ENCODE data around the gene XRCC1. TPM values are rescaled to one million over a fixed set of nuclear protein-coding genes. Genes with fewer than 3 reads are reported as not detected.

XRCC1 gene
- total RNA-seq, 3 donors from 2014 or later (not counting 1 experiment from before 2014, with no cell fraction given): 33.2 to 43.9 (median 40.7) TPM

DNA sequence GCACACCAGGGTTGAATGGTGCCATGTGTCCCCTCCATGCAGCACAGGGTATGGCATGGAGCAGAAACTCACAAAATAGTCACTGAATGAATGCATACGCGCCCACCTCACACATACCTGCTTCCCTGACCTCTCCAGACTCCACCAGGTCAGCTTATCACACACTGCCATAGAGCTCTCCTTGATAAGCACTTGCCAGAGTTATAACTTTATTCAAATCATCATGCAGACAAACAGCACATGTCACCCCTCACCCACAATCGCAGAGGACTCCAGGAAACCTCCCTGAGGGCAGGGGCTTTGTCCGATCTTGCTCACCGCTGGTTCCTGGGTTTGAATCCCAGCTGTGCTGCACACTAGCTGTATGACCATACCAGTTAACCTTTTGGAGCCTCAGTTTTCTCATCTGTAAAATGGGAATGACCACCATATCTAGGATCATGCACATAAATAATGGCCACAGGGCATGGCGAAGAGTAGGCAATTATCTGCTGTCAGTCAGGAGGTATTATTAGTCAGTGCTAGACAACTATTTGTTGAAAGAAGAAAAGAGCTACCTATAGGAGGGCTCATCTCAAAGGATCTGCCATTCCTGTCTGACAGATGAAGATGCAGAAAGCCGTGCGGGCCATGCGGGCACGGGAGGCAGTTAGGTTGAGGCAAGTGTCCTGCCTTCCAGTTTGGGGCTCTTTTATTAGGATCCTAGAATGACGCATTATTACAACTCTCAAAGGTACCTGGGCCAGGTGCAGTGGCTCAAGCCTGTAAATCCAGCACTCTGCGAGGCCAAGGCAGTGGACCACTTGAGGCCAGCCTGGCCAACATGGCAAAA is 14.0 kb downstream of the XRCC1 start:
- ATAC-seq (no peak), DNase-seq (no peak)
- Histone ChIP-seq H3K27ac (ENCODE audit: low read length) (peak overlapping the region; percentile 96), H3K9me3 (ENCODE audit: control insufficient read depth, insufficient read depth, low read length) (no peaks in the 10 kb centered on the region), H3K27me3 (ENCODE audit: control insufficient read depth, insufficient read depth, low read length) (no peaks in the 10 kb centered on the region), H3K36me3 (ENCODE audit: control insufficient read depth, insufficient read depth, low read length) (peaks cover 6% of the 10 kb centered on the region), H3K4me1 (ENCODE audit: control insufficient read depth, insufficient read depth, low read length) (peaks cover 44% of the 10 kb centered on the region), H3K4me3 (ENCODE audit: low read length) (no peak overlapping the region)
- 97% methylated on average over 12 of the region's 12 CpGs for WGBS (ENCODE audit: insufficient coverage)
- no peak overlapping the region for H3K4me3 Mint-ChIP-seq
- H3K36me3 Mint-ChIP-seq: no peaks in the 10 kb centered on the region
- H3K27me3 Mint-ChIP-seq (ENCODE audit: low read depth in 2 of 2): no peaks in the 10 kb centered on the region
- intact Hi-C loops (cut with micrococcal nuclease): no loop called here
- no peaks in the 10 kb centered on the region for H3K9me3 Mint-ChIP-seq
- no peak for TF ChIP-seq CTCF (IDR thresholded peaks at IDR 0.05)
- peaks cover 49 to 50% of the 10 kb centered on the region in 2 donors for H3K4me1 Mint-ChIP-seq
- H3K27ac Mint-ChIP-seq: peak overlapping the region; percentile 89 to 96

- intact Hi-C loops (cut with micrococcal nuclease): no loop called here
- H3K9me3 Mint-ChIP-seq: no peaks in the 10 kb centered on the region
- H3K27me3 Mint-ChIP-seq (ENCODE audit: low read depth in 2 of 2): no peaks in the 10 kb centered on the region
- DNase-seq (peak in 1 of 2 donors; percentile 30), ATAC-seq (no peak)
- no peak overlapping the region for H3K4me3 Mint-ChIP-seq
- H3K4me3 ChIP-seq (ENCODE audit: low read length): no peak overlapping the region
- peaks cover 50% of the 10 kb centered on the region in 2 donors for H3K4me1 Mint-ChIP-seq
- H3K36me3 Mint-ChIP-seq: no peaks in the 10 kb centered on the region
- H3K9me3 ChIP-seq (ENCODE audit: control insufficient read depth, insufficient read depth, low read length): no peaks in the 10 kb centered on the region
- H3K4me1 ChIP-seq (ENCODE audit: control insufficient read depth, insufficient read depth, low read length): peaks cover 44% of the 10 kb centered on the region
- H3K27ac ChIP-seq (ENCODE audit: low read length): no peak overlapping the region
- no peak for TF ChIP-seq CTCF (IDR thresholded peaks at IDR 0.05)
- peaks cover 10% of the 10 kb centered on the region for H3K36me3 ChIP-seq (ENCODE audit: control insufficient read depth, insufficient read depth, low read length)
- 91% methylated on average over 6 of the region's 6 CpGs for WGBS (ENCODE audit: insufficient coverage)
- H3K27me3 ChIP-seq (ENCODE audit: control insufficient read depth, insufficient read depth, low read length): no peaks in the 10 kb centered on the region
- H3K27ac Mint-ChIP-seq: peak overlapping the region; percentile 89 to 96
Measured at GRCh38 chr19:43560687-43561086, 14.6 kb downstream of the XRCC1 start.

- Histone ChIP-seq H3K9me3 (ENCODE audit: control insufficient read depth, insufficient read depth, low read length) (no peaks in the 10 kb centered on the region), H3K27ac (ENCODE audit: low read length) (no peak overlapping the region), H3K27me3 (ENCODE audit: control insufficient read depth, insufficient read depth, low read length) (no peaks in the 10 kb centered on the region), H3K4me1 (ENCODE audit: control insufficient read depth, insufficient read depth, low read length) (peaks cover 7% of the 10 kb centered on the region), H3K4me3 (ENCODE audit: low read length) (no peak overlapping the region), H3K36me3 (ENCODE audit: control insufficient read depth, insufficient read depth, low read length) (peaks cover 40% of the 10 kb centered on the region)
- 38% methylated on average over 7 of the region's 8 CpGs for WGBS (ENCODE audit: insufficient coverage)
- intact Hi-C loops (cut with micrococcal nuclease): loop anchor here (1.0 kb wide), 1 partner anchor 39 kb away; no protein-coding TSS in a partner anchor
- peaks cover 9 to 11% of the 10 kb centered on the region in 2 donors for H3K4me1 Mint-ChIP-seq
- H3K27me3 Mint-ChIP-seq (ENCODE audit: low read depth in 2 of 2): no peaks in the 10 kb centered on the region
- no peaks in the 10 kb centered on the region for H3K36me3 Mint-ChIP-seq
- peak; percentile 74 for TF ChIP-seq CTCF (IDR thresholded peaks at IDR 0.05)
- peak overlapping the region; percentile 41 to 63 for H3K27ac Mint-ChIP-seq
- DNase-seq (peak; percentile 75 to 92), ATAC-seq (peak; percentile 95 to 100 (median 100))
- H3K4me3 Mint-ChIP-seq: no peak overlapping the region
- no peaks in the 10 kb centered on the region for H3K9me3 Mint-ChIP-seq
Measured at GRCh38 chr19:43555185-43555770, 20.0 kb downstream of the XRCC1 start.
